Suppressor macrophage (primary cell): Measurements from ENCODE around the gene LRIT1.

Source experiments
- DNase-seq, 4 experiments: peaks; one replicate each; pipeline ENCODE4 v3.0.0-alpha.2; 2020 to 2022

The LRIT1 gene

GRCh38 chr10:84254552-84255478 is 13.5 kb upstream of the LRIT1 start:
- DNase-seq, result no peak

- DNase-seq, result no peak
Measured at GRCh38 chr10:84248794-84249193, 7.4 kb upstream of the LRIT1 start.

- DNase-seq, result no peak
Measured at GRCh38 chr10:84247496-84247895, 6.2 kb upstream of the LRIT1 start.

GRCh38 chr10:84244651-84245270 is 3.4 kb upstream of the LRIT1 start, which contains the start of gene RGR:
Gene RGR, plus strand, starts transcription at chr10:84245053. Its CDS starts 38 bp downstream, at chr10:84245091.
- no peak for DNase-seq

GRCh38 chr10:84243759-84244158 is 2.4 kb upstream of the LRIT1 start:
- DNase-seq, result no peak

- no peak for DNase-seq
Measured at GRCh38 chr10:84238909-84239308, 2.4 kb downstream of the LRIT1 start.

- peak in 1 of 4 experiments; percentile 9 for DNase-seq
Measured at GRCh38 chr10:84237199-84238051, 3.9 kb downstream of the LRIT1 start.

GRCh38 chr10:84236807-84237198 is 4.5 kb downstream of the LRIT1 start:
- DNase-seq, result no peak

- no peak for DNase-seq
Measured at GRCh38 chr10:84235096-84235495, 6.2 kb downstream of the LRIT1 start.

GRCh38 chr10:84234479-84234878 is 6.9 kb downstream of the LRIT1 start:
- DNase-seq, result no peak

GRCh38 chr10:84233940-84234339 is 7.4 kb downstream of the LRIT1 start:
- no peak for DNase-seq

- DNase-seq, result no peak
Measured at GRCh38 chr10:84232376-84232775, 9.0 kb downstream of the LRIT1 start.

GRCh38 chr10:84230359-84230758 is 11.0 kb downstream of the LRIT1 start:
- no peak for DNase-seq

GRCh38 chr10:84227810-84228209 is 13.5 kb downstream of the LRIT1 start:
- no peak for DNase-seq

GRCh38 chr10:84226616-84227015 is 14.7 kb downstream of the LRIT1 start:
- DNase-seq, result no peak

- DNase-seq, result no peak
Measured at GRCh38 chr10:84225427-84226173, 15.7 kb downstream of the LRIT1 start, which contains the start of gene LRIT2. Gene LRIT2, minus strand, starts transcription at chr10:84225544. Its CDS starts 24 bp downstream, at chr10:84225520.

GRCh38 chr10:84224411-84225028 is 16.8 kb downstream of the LRIT1 start:
- DNase-seq, result peak in 1 of 4 experiments; percentile 10

GRCh38 chr10:84221916-84222315 is 19.4 kb downstream of the LRIT1 start:
- no peak for DNase-seq

GRCh38 chr10:84217746-84218145 is 23.6 kb downstream of the LRIT1 start:
- no peak for DNase-seq

- no peak for DNase-seq
Measured at GRCh38 chr10:84216834-84217233, 24.5 kb downstream of the LRIT1 start.

- DNase-seq, result peak; percentile 31 to 57 (median 49)
Measured at GRCh38 chr10:84214612-84215235, 26.6 kb downstream of the LRIT1 start.
